GM23338 (cell line): Measurements from ENCODE around the gene HACE1.

Experiments
- CTCF ChIP-seq, 2 experiments: fragments of 200-600 bp in 1 of 2; sonication (generic) in 1 of 2; conservative IDR thresholded peaks; 2 replicates each; pipeline versions ENCODE4 v1.5.1 to v1.6.1; 2016 to 2017; ENCODE audit warnings: antibody characterized with exemption in 2 of 2, low read depth in 2 of 2, mild to moderate bottlenecking in 2 of 2, moderate library complexity in 1 of 2
- POLR2AphosphoS5 ChIP-seq: IDR thresholded peaks from 2 replicates; pipeline ENCODE4 v1.6.1; 2016; ENCODE audit warnings: antibody characterized with exemption, low read depth

GRCh38 chr6:104799134-104799657 lies 60.5 kb downstream of the HACE1 start:
- no peak for TF ChIP-seq POLR2AphosphoS5
- no peak for TF ChIP-seq CTCF (conservative IDR thresholded peaks at IDR 0.05; ENCODE audit: low read depth in 2 of 2)
